ENCODE measurements around the gene YPEL3. TPM values are rescaled to one million over a fixed set of nuclear protein-coding genes. Genes with fewer than 3 reads are reported as not detected.

YPEL3 gene
- polyA plus RNA-seq, 6 donors from 2014 or later = 214 to 383 (median 284) TPM

GRCh38 chr16:30068333-30068732 lies 27.7 kb downstream of the YPEL3 start:
- H3K27ac Mint-ChIP-seq = peak overlapping the region in 4 of 6 donors; percentile 24 to 81 (median 70)
- no peaks in the 10 kb centered on the region for H3K9me3 Mint-ChIP-seq
- H3K36me3 Mint-ChIP-seq = peaks cover 0 to 4% of the 10 kb centered on the region in 2 donors
- H3K4me1 Mint-ChIP-seq = peaks cover 21 to 34% (median 29%) of the 10 kb centered on the region in 3 donors
- ATAC-seq (ENCODE audit: low read depth in 2 of 2) (no peak), DNase-seq (no peak)
- peak overlapping the region in 5 of 8 donors; percentile 9 to 78 (median 56) for H3K4me3 Mint-ChIP-seq
- H3K27me3 Mint-ChIP-seq = no peaks in the 10 kb centered on the region

- no peak for DNase-seq
- no peaks in the 10 kb centered on the region for H3K9me3 Mint-ChIP-seq
These were observed 28.5 kb downstream of the YPEL3 start for GRCh38 chr16:30067584-30067916.

GRCh38 chr16:30066761-30067583 lies 29.0 kb downstream of the YPEL3 start:
- DNase-seq (no peak), ATAC-seq (ENCODE audit: low read depth in 2 of 2) (no peak)
- Mint-ChIP-seq H3K36me3 (peaks cover 0 to 4% of the 10 kb centered on the region in 2 donors), H3K9me3 (no peaks in the 10 kb centered on the region), H3K4me1 (peaks cover 21 to 36% (median 29%) of the 10 kb centered on the region in 3 donors), H3K27ac (peak overlapping the region in 5 of 6 donors; percentile 48 to 94 (median 85)), H3K27me3 (no peaks in the 10 kb centered on the region), H3K4me3 (peak overlapping the region; percentile 91 to 100 (median 99))

More at GRCh38 chr16:30067584-30067916, 28.5 kb downstream of the YPEL3 start:
- peak overlapping the region in 1 of 6 donors; percentile 85 for H3K27ac Mint-ChIP-seq
- H3K27me3 Mint-ChIP-seq = no peaks in the 10 kb centered on the region
- peaks cover 21 to 36% (median 29%) of the 10 kb centered on the region in 3 donors for H3K4me1 Mint-ChIP-seq
- H3K36me3 Mint-ChIP-seq = peaks cover 0 to 4% of the 10 kb centered on the region in 2 donors
- no peak for ATAC-seq (ENCODE audit: low read depth in 2 of 2)
- H3K4me3 Mint-ChIP-seq = peak overlapping the region in 7 of 8 donors; percentile 41 to 100 (median 95)

GRCh38 chr16:30065943-30066760 lies 29.9 kb downstream of the YPEL3 start:
- peaks cover 0 to 4% of the 10 kb centered on the region in 2 donors for H3K36me3 Mint-ChIP-seq
- DNase-seq = no peak
- no peaks in the 10 kb centered on the region for H3K9me3 Mint-ChIP-seq
- H3K4me3 Mint-ChIP-seq = peak overlapping the region; percentile 91 to 100 (median 99)
- no peaks in the 10 kb centered on the region for H3K27me3 Mint-ChIP-seq
- H3K27ac Mint-ChIP-seq = peak overlapping the region; percentile 27 to 98 (median 93)
- no peak for ATAC-seq (ENCODE audit: low read depth in 2 of 2)
- H3K4me1 Mint-ChIP-seq = peaks cover 21 to 36% (median 29%) of the 10 kb centered on the region in 3 donors

GRCh38 chr16:30065102-30065942 lies 30.7 kb downstream of the YPEL3 start, which contains the start of gene ALDOA:
Gene ALDOA, plus strand, starts transcription at chr16:30065760. Its CDS starts 1,138 bp downstream, at chr16:30066898.
- peak; percentile 95 for DNase-seq
- H3K27me3 Mint-ChIP-seq = no peaks in the 10 kb centered on the region
- peak within 1 kb of the TSS; percentile 91 to 100 (median 99) for H3K4me3 Mint-ChIP-seq
- H3K9me3 Mint-ChIP-seq = no peaks in the 10 kb centered on the region
- peak; percentile 83 for ATAC-seq (ENCODE audit: low read depth in 2 of 2)
- peak within 1 kb of the TSS; percentile 88 to 99 (median 98) for H3K27ac Mint-ChIP-seq
- H3K36me3 Mint-ChIP-seq = peaks cover 0 to 4% of the 10 kb centered on the region in 2 donors
- peaks cover 21 to 39% (median 29%) of the 10 kb centered on the region in 3 donors for H3K4me1 Mint-ChIP-seq

- Mint-ChIP-seq H3K9me3 (no peaks in the 10 kb centered on the region), H3K4me1 (peaks cover 21 to 39% (median 29%) of the 10 kb centered on the region in 3 donors), H3K36me3 (peaks cover 0 to 4% of the 10 kb centered on the region in 2 donors), H3K27me3 (no peaks in the 10 kb centered on the region), H3K4me3 (peak overlapping the region; percentile 91 to 100 (median 99)), H3K27ac (peak overlapping the region; percentile 88 to 99 (median 98))
- ATAC-seq (ENCODE audit: low read depth in 2 of 2) = no peak
- no peak for DNase-seq
These were observed 31.3 kb downstream of the YPEL3 start for GRCh38 chr16:30064729-30065101.

- DNase-seq (peak; percentile 74), ATAC-seq (ENCODE audit: low read depth in 2 of 2) (peak; percentile 46)
- Mint-ChIP-seq H3K4me3 (peak overlapping the region; percentile 91 to 100 (median 99)), H3K36me3 (no peaks in the 10 kb centered on the region), H3K27ac (peak overlapping the region; percentile 92 to 99 (median 98)), H3K27me3 (no peaks in the 10 kb centered on the region), H3K9me3 (no peaks in the 10 kb centered on the region), H3K4me1 (peaks cover 21 to 34% (median 29%) of the 10 kb centered on the region in 3 donors)
These were observed 31.9 kb downstream of the YPEL3 start for GRCh38 chr16:30063893-30064728.

- Mint-ChIP-seq H3K9me3 (no peaks in the 10 kb centered on the region), H3K27ac (peak overlapping the region; percentile 3 to 99 (median 73)), H3K27me3 (no peaks in the 10 kb centered on the region), H3K4me3 (peak overlapping the region; percentile 25 to 100 (median 97)), H3K36me3 (no peaks in the 10 kb centered on the region), H3K4me1 (peaks cover 18 to 30% (median 29%) of the 10 kb centered on the region in 3 donors)
- DNase-seq = no peak
- ATAC-seq (ENCODE audit: low read depth in 2 of 2) = no peak
These were observed 32.6 kb downstream of the YPEL3 start for GRCh38 chr16:30063278-30063892.

- ATAC-seq (ENCODE audit: low read depth in 2 of 2) (no peak), DNase-seq (no peak)
- peaks cover 5 to 17% (median 13%) of the 10 kb centered on the region in 3 donors for H3K4me1 Mint-ChIP-seq
- H3K4me3 Mint-ChIP-seq = peak overlapping the region in 1 of 8 donors; percentile 29
- no peaks in the 10 kb centered on the region for H3K27me3 Mint-ChIP-seq
- H3K9me3 Mint-ChIP-seq = no peaks in the 10 kb centered on the region
- H3K27ac Mint-ChIP-seq = no peak overlapping the region
- H3K36me3 Mint-ChIP-seq = no peaks in the 10 kb centered on the region
These were observed 35.0 kb downstream of the YPEL3 start for GRCh38 chr16:30060836-30061554.

- ATAC-seq (ENCODE audit: low read depth in 2 of 2) (no peak), DNase-seq (no peak)
- H3K27me3 Mint-ChIP-seq = no peaks in the 10 kb centered on the region
- H3K9me3 Mint-ChIP-seq = no peaks in the 10 kb centered on the region
- H3K36me3 Mint-ChIP-seq = no peaks in the 10 kb centered on the region
- no peak overlapping the region for H3K4me3 Mint-ChIP-seq
- no peak overlapping the region for H3K27ac Mint-ChIP-seq
- H3K4me1 Mint-ChIP-seq = peaks cover 5 to 17% (median 13%) of the 10 kb centered on the region in 3 donors
These were observed 35.7 kb downstream of the YPEL3 start for GRCh38 chr16:30060346-30060745.

GRCh38 chr16:30054959-30055553 lies 41.0 kb downstream of the YPEL3 start:
- Mint-ChIP-seq H3K36me3 (no peaks in the 10 kb centered on the region), H3K27ac (peak overlapping the region in 1 of 6 donors; percentile 32), H3K4me3 (peak overlapping the region in 5 of 8 donors; percentile 15 to 77 (median 52)), H3K27me3 (no peaks in the 10 kb centered on the region), H3K4me1 (peaks cover 10 to 23% (median 10%) of the 10 kb centered on the region in 3 donors), H3K9me3 (no peaks in the 10 kb centered on the region)
- DNase-seq (no peak), ATAC-seq (ENCODE audit: low read depth in 2 of 2) (peak; percentile 31 to 50)

All from naive B cell (primary cell).